K562 (cell line): Measurements from ENCODE around the gene COX6A2. TPM values are rescaled to one million over a fixed set of nuclear protein-coding genes. Genes with fewer than 3 reads are reported as not detected.

Experiments
- BCLAF1 ChIP-seq, 2 experiments: fragments of 450-650 bp in 1 of 2; IDR thresholded peaks; 2 replicates each; pipeline ENCODE4 v1.6.1; 2011 to 2017; ENCODE audit warnings: low read depth in 2 of 2, antibody characterized with exemption in 1 of 2, borderline replicate concordance in 1 of 2, low read length in 1 of 2, mild to moderate bottlenecking in 1 of 2, mixed read lengths in 1 of 2; ENCODE audit not compliant: control insufficient read depth in 1 of 2
- CREB1 ChIP-seq, 2 experiments: sonication (generic) in 1 of 2; formaldehyde crosslinking in 1 of 2; IDR thresholded peaks; 2 replicates each; pipeline versions ENCODE4 v1.6.1 to v1.8.0; 2012 to 2022; ENCODE audit warnings: inconsistent platforms in 1 of 2, mild to moderate bottlenecking in 1 of 2, missing genetic modification reagents in 1 of 2, moderate library complexity in 1 of 2
- POLR2A ChIP-seq: fragments of 450-650 bp; conservative IDR thresholded peaks from 2 replicates; pipeline ENCODE4 v1.6.1; 2016
- POLR2G ChIP-seq: fragments of 200-400 bp; formaldehyde crosslinking; IDR thresholded peaks from 2 replicates; pipeline ENCODE4 v1.6.1; 2017; ENCODE audit warnings: low read depth, mild to moderate bottlenecking, antibody characterized with exemption, low read length, moderate library complexity
- POLR3G ChIP-seq: IDR thresholded peaks from 2 replicates; pipeline ENCODE4 v1.6.1; 2011; ENCODE audit not compliant: insufficient read length, insufficient replicate concordance; ENCODE audit errors: extremely low read depth
- PRDM10 ChIP-seq: fragments of 450-650 bp; IDR thresholded peaks from 2 replicates; pipeline ENCODE4 v1.6.1; 2018; ENCODE audit not compliant: partially characterized antibody
- RBFOX2 ChIP-seq: fragments of 200-400 bp; formaldehyde crosslinking; IDR thresholded peaks from 2 replicates; pipeline ENCODE4 v1.6.1; 2017; ENCODE audit warnings: low read depth, mild to moderate bottlenecking, low read length, moderate library complexity
- SAP30 ChIP-seq: fragments of 200-600 bp; sonication (generic); IDR thresholded peaks from 2 replicates; pipeline ENCODE4 v1.6.1; 2012; ENCODE audit warnings: borderline replicate concordance, low read depth, mild to moderate bottlenecking, moderate library complexity, low read length, control low read depth, inconsistent platforms; ENCODE audit not compliant: insufficient read depth, poor library complexity, severe bottlenecking
- SREBF2 ChIP-seq: sonication (generic); formaldehyde crosslinking; IDR thresholded peaks from 2 replicates; pipeline ENCODE4 v1.4.0; 2020; ENCODE audit warnings: mild to moderate bottlenecking, missing genetic modification reagents
- THRA ChIP-seq: fragments of 450-650 bp; IDR thresholded peaks from 2 replicates; pipeline ENCODE4 v1.6.1; 2017; ENCODE audit warnings: mild to moderate bottlenecking, moderate library complexity
- ZKSCAN3 ChIP-seq: fragments of 250-450 bp; sonication (Bioruptor Pico); IDR thresholded peaks from 2 replicates; pipeline ENCODE4 v1.4.0; 2020
- ZNF324 ChIP-seq: fragments of 250-450 bp; sonication (Bioruptor Pico); IDR thresholded peaks from 2 replicates; pipeline ENCODE4 v1.4.0; 2020; ENCODE audit warnings: mild to moderate bottlenecking
- polyA plus RNA-seq, 8 experiments: library from polyadenylated mRNA; depleted of rRNA in 4 of 8; stranded (reverse) in 5 of 8; unstranded in 3 of 8; fragments of >200 nt; fragmentation: Nextera tagmentation in 2 of 8; fragmentation: Illumina TruSeq in 1 of 8; extraction: Ambion mirVana in 2 of 8; extraction: Trizol in 1 of 8; gene quantifications; 2 replicates each; pipeline versions ENCODE4 v1.2.1 to v1.2.3, GENCODE V29; 2011 to 2014; ENCODE audit warnings: inconsistent platforms in 1 of 8, missing spikeins in 1 of 8
- total RNA-seq, 7 experiments: library from RNA; depleted of rRNA in 6 of 7; stranded (reverse); fragments of >200 nt in 6 of 7; fragmentation: Illumina TruSeq in 2 of 7; extraction: Trizol in 2 of 7; gene quantifications; 2 replicates each; pipeline versions ENCODE4 v1.2.1 to v1.2.3, GENCODE V29; 2011 to 2021; ENCODE audit warnings: low replicate concordance in 1 of 7

Gene COX6A2
- total and polyA plus RNA-seq, 9 of the 15 experiments (the other 6 are each of a cell fraction or from before 2014, with no cell fraction given) = not detected

- TF ChIP-seq POLR3G (no peak), THRA (no peak), ZKSCAN3 (CRISPR knock-in tag) (no peak), SREBF2 (CRISPR knock-in tag) (no peak), SAP30 (peak; percentile 37), PRDM10 (peak; percentile 98), CREB1 (IDR thresholded peaks at IDR 0.05) (no peak), CREB1 (CRISPR knock-in tag; IDR thresholded peaks at IDR 0.05) (peak; percentile 38; the same call in 1 of the 2 replicates), RBFOX2 (no peak), BCLAF1 (IDR thresholded peaks at IDR 0.05; ENCODE audit: borderline replicate concordance in 1 of 2, control insufficient read depth in 1 of 2, low read depth in 2 of 2, low read length in 1 of 2) (no peak), POLR2G (peak; percentile 36; the same call in 1 of the 2 replicates), POLR2A (peak; percentile 5; the same call in 1 of the 2 replicates), ZNF324 (no peak)
Observed at GRCh38 chr16:31458073-31458843, 30.1 kb upstream of the COX6A2 start (continued).
